GM10248 (cell line): Measurements from ENCODE around the gene RBM20.
A peak's percentile ranks its signal among the peaks of the same experiment; 100 is the strongest.

Experiments
- CTCF ChIA-PET: fragments of 300-600 bp; sonication (Branson Sonifier 250); formaldehyde crosslinking; extraction: SDS; loops from one replicate; lab custom pipeline; 2021; ENCODE audit warnings: antibody characterized with exemption; lab: Yijun Ruan, JAX
- POLR2A ChIA-PET: fragments of 350-650 bp; sonication (Branson Sonifier 250); formaldehyde crosslinking; extraction: SDS; loops from one replicate; lab custom pipeline; 2020; ENCODE audit warnings: antibody characterized with exemption; lab: Yijun Ruan, JAX
- DNase-seq: peaks from one replicate; pipeline ENCODE4 v3.0.0; 2012; ENCODE audit errors: extremely low spot score
- CTCF ChIP-seq: IDR thresholded peaks from 2 replicates; pipeline ENCODE4 v1.5.1; 2012; ENCODE audit warnings: mild to moderate bottlenecking, low read depth; ENCODE audit errors: extremely low read depth, missing control alignments, control extremely low read depth

Gene RBM20

GRCh38 chr10:110802090-110802489 lies 158.0 kb downstream of the RBM20 start:
- ChIA-PET POLR2A (interaction anchor here (0.6 to 2.0 kb wide), 2 partner anchors 9 to 42 kb away, joined by 3 to 5 read pairs; no protein-coding TSS in a partner anchor), CTCF (interaction anchor here (0.7 to 4.2 kb wide), 23 partner anchors 8 to 298 kb away, joined by 3 to 55 read pairs (median 5); partner anchors contain the start of gene PDCD4)
- no peak for DNase-seq
- no peak for TF ChIP-seq CTCF

GRCh38 chr10:110802551-110803238 lies 158.6 kb downstream of the RBM20 start:
- no peak for TF ChIP-seq CTCF
- CTCF ChIA-PET, result interaction anchor here (0.8 to 4.2 kb wide), 34 partner anchors 8 to 299 kb away, joined by 3 to 55 read pairs (median 6); partner anchors contain the start of gene PDCD4

GRCh38 chr10:110803239-110803749 lies 159.2 kb downstream of the RBM20 start:
- DNase-seq, result peak; percentile 43
- POLR2A ChIA-PET, result interaction anchor here (0.7 to 2.2 kb wide), 9 partner anchors 14 to 116 kb away, joined by 3 to 8 read pairs (median 5); partner anchors contain the start of genes BBIP1, PDCD4 and SHOC2
- TF ChIP-seq CTCF, result no peak
- CTCF ChIA-PET, result interaction anchor here (0.8 to 4.2 kb wide), 40 partner anchors 9 to 299 kb away, joined by 3 to 55 read pairs (median 5); partner anchors contain the start of gene PDCD4

More at GRCh38 chr10:110802551-110803238, 158.6 kb downstream of the RBM20 start:
- POLR2A ChIA-PET, result interaction anchor here (0.7 to 2.2 kb wide), 8 partner anchors 13 to 116 kb away, joined by 3 to 8 read pairs (median 5); partner anchors contain the start of genes BBIP1, PDCD4 and SHOC2
- DNase-seq, result peak; percentile 52

- CTCF ChIA-PET, result interaction anchor here (0.6 to 4.2 kb wide), 34 partner anchors 9 to 300 kb away, joined by 3 to 55 read pairs (median 5); no protein-coding TSS in a partner anchor
- DNase-seq, result peak; percentile 70
- TF ChIP-seq CTCF, result peak; percentile 83
- POLR2A ChIA-PET, result interaction anchor here (0.8 to 2.2 kb wide), 4 partner anchors 14 to 54 kb away, joined by 3 to 8 read pairs (median 4); no protein-coding TSS in a partner anchor
Observed at GRCh38 chr10:110803830-110804338, 159.7 kb downstream of the RBM20 start.

GRCh38 chr10:110804376-110804775 lies 160.2 kb downstream of the RBM20 start:
- POLR2A ChIA-PET, result interaction anchor here (2.2 kb wide), 1 partner anchor 38 kb away, joined by 8 read pairs; no protein-coding TSS in a partner anchor
- CTCF ChIA-PET, result interaction anchor here (0.6 to 4.2 kb wide), 27 partner anchors 8 to 191 kb away, joined by 3 to 55 read pairs (median 5); no protein-coding TSS in a partner anchor

More at GRCh38 chr10:110804376-110804775, 160.2 kb downstream of the RBM20 start:
- no peak for TF ChIP-seq CTCF
- no peak for DNase-seq
